GM18520 (cell line): ENCODE measurements around the gene TLR7.

Experiments used
- ATAC-seq: cut with Tn5 transposase; IDR thresholded peaks from one replicate; pipeline ENCODE4 v1.9.1; 2021; ENCODE audit not compliant: unreplicated experiment

TLR7 gene

DNA sequence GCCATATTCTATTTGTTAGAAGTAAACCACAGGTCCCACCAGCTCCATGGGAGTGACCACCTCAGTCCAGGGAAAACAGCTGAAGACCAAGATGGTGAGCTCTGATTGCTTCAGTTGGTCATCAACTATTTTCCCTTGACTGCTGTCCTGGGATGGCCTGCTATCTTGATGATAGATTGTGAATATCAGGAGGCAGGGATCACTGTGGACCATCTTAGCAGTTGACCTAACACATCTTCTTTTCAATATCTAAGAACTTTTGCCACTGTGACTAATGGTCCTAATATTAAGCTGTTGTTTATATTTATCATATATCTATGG is 55.7 kb downstream of the TLR7 start:
- no peak for ATAC-seq

DNA sequence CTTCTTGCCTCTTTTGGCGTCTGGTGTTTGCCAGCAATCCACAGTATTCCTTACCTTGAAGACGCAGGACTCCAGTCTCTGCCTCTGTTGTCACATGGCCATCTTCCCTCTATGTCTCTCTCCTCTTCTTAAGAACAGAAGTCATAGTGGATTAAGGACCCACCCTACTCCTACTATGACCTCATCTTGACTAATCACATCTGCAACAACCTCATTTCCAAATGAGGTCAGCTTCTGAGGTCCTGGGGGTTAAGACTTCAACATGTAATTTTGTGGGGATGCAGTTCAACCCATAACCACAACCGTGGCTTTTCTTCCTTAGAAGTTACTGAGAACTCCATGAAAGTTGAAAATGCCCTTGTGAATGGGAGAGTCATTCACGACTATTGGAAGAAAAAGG is 62.8 kb downstream of the TLR7 start:
- ATAC-seq = no peak

DNA sequence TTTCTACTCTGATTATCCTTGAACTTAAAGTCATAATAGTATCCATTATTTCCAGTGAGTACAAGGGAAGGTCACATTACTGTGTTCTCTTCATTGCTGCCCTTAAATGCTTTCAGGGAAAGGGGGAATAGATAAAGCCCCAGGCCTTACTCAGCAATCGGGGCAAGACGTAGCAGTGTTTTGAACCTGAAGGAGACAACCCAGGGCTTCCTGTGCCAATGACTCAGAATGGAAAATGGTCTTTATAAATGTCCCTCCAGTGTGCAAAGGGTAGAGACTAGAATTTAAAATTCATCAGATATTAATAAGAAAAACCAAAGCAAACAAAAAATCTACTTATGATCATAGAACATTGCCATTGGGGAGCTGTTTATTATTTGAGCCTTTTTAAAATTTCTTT is 63.3 kb downstream of the TLR7 start:
- no peak for ATAC-seq

DNA sequence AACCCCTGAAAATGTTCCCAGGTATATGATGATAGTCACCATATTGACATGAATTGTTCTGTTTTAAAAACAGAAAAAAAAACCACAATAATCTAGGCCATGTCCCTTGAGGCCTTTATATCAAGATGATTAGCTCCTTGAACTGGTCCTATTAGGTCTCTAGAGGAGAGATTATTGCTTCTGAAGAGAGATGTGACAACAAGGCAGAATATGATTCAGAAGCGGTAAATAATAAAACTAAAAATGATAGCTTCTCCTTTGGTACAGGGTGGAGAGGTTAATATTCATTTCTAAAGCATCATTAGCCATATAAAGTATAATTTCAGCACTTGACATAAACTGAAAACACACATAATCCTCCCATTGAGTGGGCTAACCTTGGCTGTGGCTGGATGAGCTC is 65.4 kb downstream of the TLR7 start:
- no peak for ATAC-seq

DNA sequence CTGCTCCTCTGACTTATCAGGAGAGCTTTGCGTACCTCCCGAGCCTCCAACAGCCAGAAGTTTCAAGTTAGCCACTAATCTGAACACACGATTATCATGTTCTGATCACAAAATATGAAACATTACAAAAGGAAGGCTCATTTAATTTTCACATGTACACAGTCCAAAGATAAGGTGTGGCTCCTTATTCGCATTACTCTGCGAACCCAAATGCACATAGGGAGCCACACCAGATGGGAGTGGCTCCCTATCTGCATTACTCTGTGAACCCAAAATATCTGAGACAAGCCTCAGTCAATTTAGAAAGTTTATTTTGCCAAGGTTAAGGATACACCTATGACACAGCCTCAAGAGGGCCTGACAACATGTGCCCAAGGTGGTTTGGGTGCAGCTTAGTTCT is 68.0 kb downstream of the TLR7 start:
- no peak for ATAC-seq

DNA sequence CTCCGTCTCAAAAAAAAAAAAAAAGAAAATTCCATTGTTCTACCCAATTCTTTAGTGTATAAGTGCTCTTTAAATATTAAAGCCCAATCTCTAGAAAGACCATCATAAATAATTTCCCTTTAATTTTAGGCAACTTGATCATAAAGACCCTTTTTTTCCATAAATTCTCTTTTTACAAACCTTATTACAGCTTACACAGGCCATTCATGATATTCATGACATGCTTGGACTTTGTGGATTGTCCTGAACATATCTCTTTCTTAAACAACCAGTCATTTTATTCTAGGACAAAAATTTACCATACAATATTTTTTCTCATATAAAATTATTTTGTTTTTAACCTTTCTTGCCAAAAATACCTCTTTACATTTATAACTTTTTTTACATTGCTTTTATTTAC is 70.1 kb downstream of the TLR7 start:
- ATAC-seq = no peak
